Measurements from ENCODE around the gene RNF13.

RNF13 gene

DNA sequence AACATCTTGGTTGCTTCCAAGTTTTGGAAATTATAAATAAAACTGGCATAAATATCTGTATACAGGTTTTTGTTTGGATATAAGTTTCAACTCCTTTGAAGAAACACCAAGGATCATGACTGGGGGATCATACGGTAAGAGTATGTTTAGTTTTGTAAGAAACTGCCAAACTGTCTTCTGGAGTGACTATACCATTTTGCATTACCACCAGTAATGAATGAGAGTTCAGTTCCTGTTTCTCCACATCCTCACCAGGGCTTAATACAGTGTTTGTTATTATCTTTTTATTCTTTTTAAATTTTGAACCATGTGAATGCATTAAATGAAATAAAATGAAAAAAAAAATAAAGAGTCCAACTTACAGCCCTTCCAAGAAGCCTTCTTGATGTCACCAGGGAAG lies 17.0 kb upstream of the RNF13 start:
- TF ChIP-seq, protein P1, sequence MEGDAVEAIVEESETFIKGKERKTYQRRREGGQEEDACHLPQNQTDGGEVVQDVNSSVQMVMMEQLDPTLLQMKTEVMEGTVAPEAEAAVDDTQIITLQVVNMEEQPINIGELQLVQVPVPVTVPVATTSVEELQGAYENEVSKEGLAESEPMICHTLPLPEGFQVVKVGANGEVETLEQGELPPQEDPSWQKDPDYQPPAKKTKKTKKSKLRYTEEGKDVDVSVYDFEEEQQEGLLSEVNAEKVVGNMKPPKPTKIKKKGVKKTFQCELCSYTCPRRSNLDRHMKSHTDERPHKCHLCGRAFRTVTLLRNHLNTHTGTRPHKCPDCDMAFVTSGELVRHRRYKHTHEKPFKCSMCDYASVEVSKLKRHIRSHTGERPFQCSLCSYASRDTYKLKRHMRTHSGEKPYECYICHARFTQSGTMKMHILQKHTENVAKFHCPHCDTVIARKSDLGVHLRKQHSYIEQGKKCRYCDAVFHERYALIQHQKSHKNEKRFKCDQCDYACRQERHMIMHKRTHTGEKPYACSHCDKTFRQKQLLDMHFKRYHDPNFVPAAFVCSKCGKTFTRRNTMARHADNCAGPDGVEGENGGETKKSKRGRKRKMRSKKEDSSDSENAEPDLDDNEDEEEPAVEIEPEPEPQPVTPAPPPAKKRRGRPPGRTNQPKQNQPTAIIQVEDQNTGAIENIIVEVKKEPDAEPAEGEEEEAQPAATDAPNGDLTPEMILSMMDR (IDR thresholded peaks at IDR 0.05; ENCODE audit: low read length, missing control alignments), result no peak
- DNase-seq (ENCODE audit: low read depth), result no peak
- H3K4me3 ChIP-seq (replicated peaks; ENCODE audit: low read depth, low read length), result no peak overlapping the region

DNA sequence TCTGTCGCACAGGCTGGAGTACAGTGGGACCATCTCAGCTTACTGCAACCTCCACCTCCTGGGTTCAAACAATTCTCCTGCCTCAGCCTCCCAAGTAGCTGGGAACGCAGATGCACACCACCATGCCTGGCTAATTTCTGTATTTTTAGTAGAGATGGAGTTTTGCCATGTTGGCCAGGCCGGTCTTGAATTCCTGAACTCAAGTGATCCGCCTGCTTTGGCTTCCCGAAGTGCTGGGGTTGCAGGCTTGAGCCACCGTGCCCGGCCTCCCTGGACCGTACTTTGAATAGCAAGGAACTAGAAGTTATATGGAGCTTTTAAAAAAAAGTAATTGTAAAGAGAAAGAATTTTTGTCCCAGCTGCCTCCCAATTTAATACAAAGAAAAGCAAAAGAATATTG lies 12.3 kb upstream of the RNF13 start:
- TF ChIP-seq, protein P1 (IDR thresholded peaks at IDR 0.05; ENCODE audit: low read length, missing control alignments), result no peak
- DNase-seq (ENCODE audit: low read depth), result no peak
- no peak overlapping the region for H3K4me3 ChIP-seq (replicated peaks; ENCODE audit: low read depth, low read length)

DNA sequence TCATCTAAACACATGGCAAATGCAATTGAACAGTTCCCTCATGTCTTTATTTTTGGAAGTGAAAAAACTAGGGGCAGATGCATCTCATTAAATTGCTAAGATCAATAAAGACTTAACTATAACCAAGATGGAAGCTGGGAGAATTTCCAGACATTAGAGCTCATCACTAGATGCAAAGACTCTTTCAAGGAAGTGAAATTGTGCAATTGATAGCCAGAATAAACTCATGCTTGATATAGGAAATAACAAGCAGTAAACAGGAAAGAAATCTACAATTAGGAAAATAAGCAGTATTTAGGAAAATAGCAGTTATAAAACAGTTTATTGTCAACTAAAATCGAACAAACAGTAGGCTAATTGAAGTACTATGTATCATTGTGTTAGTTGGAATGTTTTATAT lies 11.8 kb upstream of the RNF13 start:
- TF ChIP-seq, protein P1 (IDR thresholded peaks at IDR 0.05; ENCODE audit: low read length, missing control alignments), result no peak
- DNase-seq (ENCODE audit: low read depth), result no peak
- H3K4me3 ChIP-seq (replicated peaks; ENCODE audit: low read depth, low read length), result no peak overlapping the region

DNA sequence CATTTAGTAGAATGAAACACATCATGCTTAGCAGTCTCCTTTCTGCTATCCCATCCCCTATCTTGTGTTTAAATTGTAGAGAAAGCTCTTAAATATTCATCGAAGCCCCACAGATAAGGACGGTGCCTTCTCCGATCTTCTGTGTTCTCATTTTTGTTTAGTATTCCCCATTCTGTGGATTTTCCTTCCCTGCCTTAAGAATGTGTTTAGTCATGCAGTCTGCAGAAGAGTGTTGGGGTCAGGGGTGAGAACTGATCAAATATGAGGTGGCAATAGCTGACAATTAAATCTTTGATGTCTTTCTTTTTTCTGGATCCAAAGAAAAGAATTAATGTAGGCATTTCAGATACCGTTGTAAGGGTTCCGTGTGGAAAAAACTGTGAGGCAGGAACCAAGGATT lies 11.4 kb upstream of the RNF13 start:
- no peak for DNase-seq (ENCODE audit: low read depth)
- H3K4me3 ChIP-seq (replicated peaks; ENCODE audit: low read depth, low read length), result no peak overlapping the region
- TF ChIP-seq, protein P1 (IDR thresholded peaks at IDR 0.05; ENCODE audit: low read length, missing control alignments), result no peak

DNA sequence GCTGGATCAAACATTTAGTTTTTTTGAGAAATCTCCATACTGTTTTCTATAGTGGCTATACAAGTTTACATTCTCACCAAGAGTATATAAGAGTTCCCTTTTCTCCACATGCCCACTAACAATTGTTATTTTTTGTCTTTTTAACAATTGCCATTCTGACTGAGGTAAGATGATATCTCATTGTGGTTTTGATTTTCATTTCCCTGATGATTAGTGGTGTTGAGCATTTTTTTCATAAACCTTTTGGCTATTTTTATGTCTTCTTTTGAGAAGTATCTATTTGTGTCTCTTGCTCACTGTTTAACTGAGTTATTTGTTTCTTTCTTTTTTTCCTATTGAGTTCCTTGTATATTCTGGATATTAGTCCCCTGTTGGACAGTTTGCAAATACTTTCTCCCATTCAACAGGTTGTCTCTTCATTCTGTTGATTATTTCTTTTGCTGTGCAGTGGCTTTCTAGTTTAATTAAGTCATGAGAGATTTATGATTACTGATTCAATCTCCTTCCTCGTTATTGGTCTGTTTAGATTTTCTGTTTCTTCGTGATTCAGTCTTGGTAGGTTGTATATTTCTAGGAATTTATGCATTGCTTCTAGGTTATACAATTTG lies 6.7 kb upstream of the RNF13 start:
- TF ChIP-seq, protein P1 (IDR thresholded peaks at IDR 0.05; ENCODE audit: low read length, missing control alignments), result no peak
- H3K4me3 ChIP-seq (replicated peaks; ENCODE audit: low read depth, low read length), result no peak overlapping the region
- no peak for DNase-seq (ENCODE audit: low read depth)

DNA sequence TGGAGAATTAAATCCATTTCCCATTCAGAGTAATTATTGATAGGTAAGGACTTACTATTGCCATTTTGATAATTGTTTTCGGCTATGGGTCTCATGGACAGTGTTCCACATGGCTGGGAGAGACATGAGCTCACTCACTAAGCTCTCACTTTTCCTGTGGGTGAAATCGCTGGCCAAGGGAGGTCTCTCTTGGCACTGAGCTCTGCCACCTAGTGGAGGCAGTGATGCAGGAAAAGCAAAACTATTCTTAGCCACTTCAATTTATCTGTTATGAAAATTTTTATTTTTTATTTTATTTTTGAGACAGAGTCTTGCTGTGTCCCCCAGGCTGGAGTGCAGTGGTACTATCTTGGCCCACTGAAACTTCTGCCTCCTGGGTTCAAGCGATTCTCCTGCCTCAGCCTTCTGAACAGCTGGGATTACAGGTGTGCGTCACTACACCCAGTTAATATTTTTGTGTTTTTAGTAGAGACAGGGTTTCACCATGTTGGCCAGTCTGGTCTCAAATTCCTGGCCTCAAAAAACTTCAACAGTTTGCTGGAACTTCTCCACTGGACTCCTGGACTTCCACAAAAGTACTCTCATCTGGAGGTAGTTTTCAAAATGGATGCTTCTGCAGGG lies 4.7 kb upstream of the RNF13 start:
- DNase-seq (ENCODE audit: low read depth), result peak; percentile 85
- H3K4me3 ChIP-seq (replicated peaks; ENCODE audit: low read depth, low read length), result no peak overlapping the region
- TF ChIP-seq, protein P1 (IDR thresholded peaks at IDR 0.05; ENCODE audit: low read length, missing control alignments), result peak; percentile 86

DNA sequence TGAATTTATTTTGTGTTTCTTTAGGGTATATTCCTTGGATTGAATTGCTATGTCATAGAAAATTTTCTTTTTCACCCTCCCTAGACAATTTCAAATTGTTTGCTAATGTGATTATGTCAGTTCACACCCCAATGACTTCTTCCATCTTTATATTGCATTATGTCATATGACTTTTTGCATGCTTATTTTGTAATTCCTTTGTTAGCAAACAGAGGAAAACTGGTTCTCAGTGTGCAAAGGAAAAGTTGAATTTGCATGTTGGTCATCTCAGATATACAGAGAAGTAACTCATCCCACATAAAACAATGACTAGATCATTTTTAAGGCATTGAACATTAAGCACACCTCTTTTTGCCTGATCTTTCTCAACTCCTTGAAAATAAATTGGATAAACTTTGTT lies 3.3 kb upstream of the RNF13 start:
- H3K4me3 ChIP-seq (replicated peaks; ENCODE audit: low read depth, low read length), result no peak overlapping the region
- TF ChIP-seq, protein P1 (IDR thresholded peaks at IDR 0.05; ENCODE audit: low read length, missing control alignments), result no peak
- DNase-seq (ENCODE audit: low read depth), result no peak
